Mucosa of rectum (tissue), 2 donors: Measurements from ENCODE around the gene SPAM1.

Experiments
- H3K27ac ChIP-seq, 2 donors: one replicate each; pipeline ENCODE4 v1.7.0; 2013; ENCODE audit warnings: inconsistent platforms in 2 of 2, low read depth in 2 of 2, low read length in 2 of 2
- H3K27me3 ChIP-seq, 2 donors: one replicate each; pipeline ENCODE4 v1.7.0; 2013; ENCODE audit warnings: low read length in 2 of 2; ENCODE audit not compliant: control insufficient read depth in 2 of 2, insufficient read depth in 2 of 2
- H3K36me3 ChIP-seq, 2 donors: one replicate each; pipeline ENCODE4 v1.7.0; 2013; ENCODE audit warnings: low read length in 2 of 2; ENCODE audit not compliant: control insufficient read depth in 2 of 2, insufficient read depth in 2 of 2
- H3K4me1 ChIP-seq, 2 donors: one replicate each; pipeline ENCODE4 v1.7.0; 2013; ENCODE audit warnings: low read length in 2 of 2, mild to moderate bottlenecking in 1 of 2; ENCODE audit not compliant: control insufficient read depth in 2 of 2, insufficient read depth in 2 of 2
- H3K4me3 ChIP-seq, 2 donors: one replicate each; pipeline ENCODE4 v1.7.0; 2013; ENCODE audit warnings: low read length in 2 of 2
- H3K9ac ChIP-seq, 2 donors: one replicate each; pipeline ENCODE4 v1.7.0; 2013; ENCODE audit warnings: low read length in 2 of 2, low read depth in 1 of 2, mild to moderate bottlenecking in 1 of 2
- H3K9me3 ChIP-seq, 2 donors: one replicate each; pipeline ENCODE4 v1.7.0; 2013; ENCODE audit warnings: low read length in 2 of 2; ENCODE audit not compliant: control insufficient read depth in 2 of 2
- donor health status: healthy.
- donor health status: Normal muscosa, but diverticular disease.

Gene SPAM1

DNA sequence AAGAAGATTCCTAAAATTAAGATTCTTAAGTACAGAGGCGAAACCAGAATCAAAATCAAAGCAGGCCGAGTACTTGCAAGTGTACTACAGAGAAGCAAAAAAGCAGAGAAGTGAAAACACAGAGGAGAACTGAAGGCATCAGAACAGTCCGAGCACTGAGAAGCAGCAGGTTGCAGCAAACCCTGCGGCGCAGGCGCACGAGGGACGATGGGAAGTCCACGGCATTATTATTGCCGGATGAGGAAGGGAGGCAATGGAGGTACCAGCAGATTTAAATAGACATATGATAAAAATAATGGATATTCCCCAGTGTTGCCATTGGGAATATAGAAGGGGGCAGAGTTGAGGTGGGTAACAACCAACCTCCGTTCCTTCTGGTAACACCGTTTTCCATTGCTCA lies 7.2 kb upstream of the SPAM1 start:
- Histone ChIP-seq H3K27ac (no peak overlapping the region), H3K27me3 (no peaks in the 10 kb centered on the region)

DNA sequence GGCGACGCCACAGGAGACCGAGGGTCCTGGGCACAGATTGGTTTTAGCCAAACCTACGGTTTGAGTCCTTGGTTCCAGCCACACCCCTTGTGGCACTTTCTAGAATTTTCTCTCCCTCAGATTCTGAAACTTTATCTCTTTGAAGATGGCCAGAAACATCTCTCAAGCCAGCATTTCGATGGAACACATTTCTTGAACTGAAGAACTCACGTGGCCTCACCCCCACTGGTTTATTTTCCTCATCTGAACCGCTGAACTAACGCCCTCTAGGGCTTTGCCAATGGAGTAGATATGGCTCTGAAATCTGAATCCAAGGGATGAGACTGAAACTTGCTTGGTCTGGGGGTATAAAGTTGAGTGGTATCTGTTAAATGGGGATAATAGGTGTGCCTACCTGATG lies 6.7 kb upstream of the SPAM1 start:
- no peaks in the 10 kb centered on the region for H3K27me3 ChIP-seq
- H3K4me1 ChIP-seq: peaks cover 0 to 4% of the 10 kb centered on the region in 2 donors
- no peaks in the 10 kb centered on the region for H3K9me3 ChIP-seq
- H3K4me3 ChIP-seq: no peak overlapping the region
- no peak overlapping the region for H3K9ac ChIP-seq
- H3K36me3 ChIP-seq: no peaks in the 10 kb centered on the region
- no peak overlapping the region for H3K27ac ChIP-seq

More for the DNA sequence above, 7.2 kb upstream of the SPAM1 start:
- no peaks in the 10 kb centered on the region for H3K9me3 ChIP-seq
- no peak overlapping the region for H3K9ac ChIP-seq
- peaks cover 0 to 4% of the 10 kb centered on the region in 2 donors for H3K4me1 ChIP-seq
- no peak overlapping the region for H3K4me3 ChIP-seq
- H3K36me3 ChIP-seq: no peaks in the 10 kb centered on the region

GRCh38 chr7:123923599-123923998 lies 1.4 kb upstream of the SPAM1 start:
- no peaks in the 10 kb centered on the region for H3K27me3 ChIP-seq
- no peaks in the 10 kb centered on the region for H3K4me1 ChIP-seq
- H3K4me3 ChIP-seq: no peak overlapping the region
- no peaks in the 10 kb centered on the region for H3K9me3 ChIP-seq
- H3K9ac ChIP-seq: no peak overlapping the region
- H3K27ac ChIP-seq: no peak overlapping the region
- no peaks in the 10 kb centered on the region for H3K36me3 ChIP-seq

DNA sequence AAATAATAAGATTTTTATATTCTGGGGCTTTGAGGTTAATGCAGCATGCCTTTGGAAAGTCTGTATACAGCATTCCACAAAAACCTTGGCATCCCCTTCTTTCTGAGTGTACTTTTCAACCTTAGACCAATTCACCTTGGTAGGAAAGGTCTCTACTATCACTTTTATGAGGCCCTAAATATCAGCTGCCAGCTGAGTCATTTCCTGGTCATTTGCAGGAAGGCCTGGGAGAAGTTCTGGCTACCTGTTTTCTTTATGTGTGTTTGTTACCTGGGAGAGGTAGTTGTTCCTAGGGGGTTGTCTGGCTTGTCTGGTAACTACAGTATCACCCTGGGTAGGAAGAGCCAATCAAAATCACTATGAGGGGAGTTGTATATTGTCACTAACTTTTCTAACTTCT lies 4.1 kb downstream of the SPAM1 start:
- Histone ChIP-seq H3K9me3 (no peaks in the 10 kb centered on the region), H3K27ac (no peak overlapping the region), H3K36me3 (no peaks in the 10 kb centered on the region), H3K4me1 (peaks cover 0 to 3% of the 10 kb centered on the region in 2 donors), H3K4me3 (no peak overlapping the region), H3K9ac (no peak overlapping the region), H3K27me3 (no peaks in the 10 kb centered on the region)

DNA sequence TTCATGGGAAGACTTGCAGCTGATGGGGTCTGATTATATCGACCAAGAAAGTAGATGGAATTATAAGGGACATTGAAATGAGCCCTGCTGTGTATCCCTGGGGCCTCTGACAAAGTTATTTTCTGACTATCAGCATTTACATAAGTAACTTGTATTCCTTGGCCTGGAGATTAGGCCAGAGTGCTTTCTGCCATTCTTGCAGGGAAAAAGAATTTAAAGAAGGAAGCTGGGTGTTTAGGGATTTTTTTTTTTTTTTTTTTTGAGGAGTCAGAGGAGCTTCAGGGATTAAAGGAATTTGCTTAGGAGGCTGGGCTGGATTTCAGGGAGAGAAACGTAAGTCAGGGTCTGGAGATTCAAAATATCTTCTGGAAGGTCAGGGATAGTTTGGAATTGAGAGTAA lies 4.6 kb downstream of the SPAM1 start:
- Histone ChIP-seq H3K9ac (no peak overlapping the region), H3K4me3 (no peak overlapping the region), H3K9me3 (no peaks in the 10 kb centered on the region), H3K36me3 (no peaks in the 10 kb centered on the region), H3K4me1 (peaks cover 0 to 3% of the 10 kb centered on the region in 2 donors), H3K27me3 (no peaks in the 10 kb centered on the region), H3K27ac (no peak overlapping the region)

GRCh38 chr7:123935436-123936381 lies 10.7 kb downstream of the SPAM1 start:
- H3K9me3 ChIP-seq: peaks cover 3 to 9% of the 10 kb centered on the region in 2 donors
- peak overlapping the region in 1 of 2 donors; percentile 26 for H3K4me3 ChIP-seq
- no peak overlapping the region for H3K9ac ChIP-seq
- H3K36me3 ChIP-seq: no peaks in the 10 kb centered on the region
- H3K27ac ChIP-seq: no peak overlapping the region
- H3K4me1 ChIP-seq: peaks cover 0 to 3% of the 10 kb centered on the region in 2 donors
- H3K27me3 ChIP-seq: no peaks in the 10 kb centered on the region

GRCh38 chr7:123936388-123936787 lies 11.3 kb downstream of the SPAM1 start:
- Histone ChIP-seq H3K27ac (no peak overlapping the region), H3K9ac (no peak overlapping the region), H3K4me3 (no peak overlapping the region), H3K27me3 (no peaks in the 10 kb centered on the region), H3K36me3 (no peaks in the 10 kb centered on the region), H3K4me1 (peaks cover 0 to 3% of the 10 kb centered on the region in 2 donors), H3K9me3 (peaks cover 3 to 9% of the 10 kb centered on the region in 2 donors)

GRCh38 chr7:123939784-123940183 lies 14.7 kb downstream of the SPAM1 start:
- Histone ChIP-seq H3K9me3 (peaks cover 3 to 9% of the 10 kb centered on the region in 2 donors), H3K4me1 (peaks cover 0 to 3% of the 10 kb centered on the region in 2 donors), H3K36me3 (no peaks in the 10 kb centered on the region), H3K9ac (no peak overlapping the region), H3K27me3 (no peaks in the 10 kb centered on the region), H3K27ac (no peak overlapping the region), H3K4me3 (no peak overlapping the region)

DNA sequence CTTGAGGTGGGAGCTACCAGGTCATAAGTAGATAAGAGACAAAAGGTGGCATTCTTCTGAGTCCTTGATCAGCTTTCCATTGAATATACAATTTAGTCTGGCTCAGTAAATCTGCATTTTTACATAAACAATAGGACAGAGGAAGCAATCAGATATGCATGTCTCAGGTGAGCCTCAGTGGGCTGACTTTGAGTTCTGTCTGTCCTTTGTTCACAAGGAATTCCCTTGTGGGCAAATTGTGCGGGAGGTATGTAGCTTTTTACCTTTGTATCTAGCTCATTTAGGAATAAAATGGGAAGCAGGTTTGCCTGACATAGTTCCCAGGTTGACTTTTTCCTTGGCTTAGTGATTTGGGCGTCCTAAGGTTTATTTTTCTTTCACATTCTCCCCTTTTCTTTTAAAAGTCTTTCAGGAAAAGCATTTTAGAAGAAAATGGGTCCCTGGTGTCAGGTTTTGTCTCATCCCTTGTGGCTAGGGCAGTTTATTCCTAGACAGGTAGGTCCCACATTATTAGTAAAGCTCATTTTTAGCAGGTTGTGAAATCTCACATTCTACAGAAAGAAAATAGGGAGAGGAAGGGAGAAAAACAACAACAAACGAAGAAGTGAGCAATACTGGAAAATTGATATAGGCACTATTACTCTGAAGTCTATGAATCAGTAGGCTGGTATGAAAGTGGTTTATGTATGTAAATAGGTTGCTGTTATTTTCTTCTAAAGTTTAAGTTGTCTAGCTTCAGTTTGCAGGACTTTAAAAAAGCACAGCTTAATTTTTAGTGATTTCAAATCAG lies 16.5 kb downstream of the SPAM1 start:
- Histone ChIP-seq H3K9ac (no peak overlapping the region), H3K27me3 (no peaks in the 10 kb centered on the region), H3K4me3 (no peak overlapping the region), H3K9me3 (no peaks in the 10 kb centered on the region), H3K36me3 (no peaks in the 10 kb centered on the region), H3K4me1 (peaks cover 0 to 3% of the 10 kb centered on the region in 2 donors), H3K27ac (no peak overlapping the region)

DNA sequence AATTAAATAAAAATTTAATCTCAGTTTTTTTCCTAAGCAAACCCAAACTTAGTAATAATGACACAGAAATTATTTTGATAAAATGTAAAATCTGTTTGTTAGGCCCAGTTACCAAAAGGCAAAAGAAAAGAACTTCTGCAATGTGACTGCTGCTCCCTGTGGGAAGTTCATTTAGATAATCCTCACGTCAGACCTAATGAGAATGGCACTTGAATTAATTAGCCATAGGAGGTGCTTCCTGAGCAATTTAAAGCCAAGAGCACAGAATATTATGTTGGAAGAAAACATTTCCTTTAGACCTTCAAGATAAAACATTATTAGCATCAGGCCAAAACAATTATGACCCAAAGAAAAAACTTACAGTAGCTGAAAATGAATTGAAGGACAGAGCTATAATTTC lies 19.4 kb downstream of the SPAM1 start:
- Histone ChIP-seq H3K4me3 (no peak overlapping the region), H3K27ac (no peak overlapping the region), H3K4me1 (peaks cover 0 to 3% of the 10 kb centered on the region in 2 donors), H3K9me3 (no peaks in the 10 kb centered on the region), H3K9ac (no peak overlapping the region), H3K27me3 (no peaks in the 10 kb centered on the region), H3K36me3 (no peaks in the 10 kb centered on the region)
